T-helper 2 cell treated with Interferon-gamma antibody and Interleukin-4, amounts not matched to agents 100 ng/mL and 5 ng/mL, for 36 hours (primary cell): ENCODE results near the gene POLR1C. TPM values are rescaled to one million over a fixed set of nuclear protein-coding genes. Genes with fewer than 3 reads are reported as not detected.
"Not testable (repeated sequence)": the region's sequence is repeated elsewhere in the genome, so short reads cannot be mapped to it uniquely, and the experiment has no call there.

Experiments used
- intact Hi-C: fragments of 100-400 bp; cut with micrococcal nuclease; formaldehyde crosslinking; loops from one replicate; pipeline ENCODE4 v1.15.1; 2023
- total RNA-seq: library from RNA; stranded (reverse); gene quantifications from 2 replicates; pipeline ENCODE4 v1.2.3, GENCODE V29; 2022

The POLR1C gene
- total RNA-seq, 1 donor from 2014 or later: 43.6 TPM

DNA sequence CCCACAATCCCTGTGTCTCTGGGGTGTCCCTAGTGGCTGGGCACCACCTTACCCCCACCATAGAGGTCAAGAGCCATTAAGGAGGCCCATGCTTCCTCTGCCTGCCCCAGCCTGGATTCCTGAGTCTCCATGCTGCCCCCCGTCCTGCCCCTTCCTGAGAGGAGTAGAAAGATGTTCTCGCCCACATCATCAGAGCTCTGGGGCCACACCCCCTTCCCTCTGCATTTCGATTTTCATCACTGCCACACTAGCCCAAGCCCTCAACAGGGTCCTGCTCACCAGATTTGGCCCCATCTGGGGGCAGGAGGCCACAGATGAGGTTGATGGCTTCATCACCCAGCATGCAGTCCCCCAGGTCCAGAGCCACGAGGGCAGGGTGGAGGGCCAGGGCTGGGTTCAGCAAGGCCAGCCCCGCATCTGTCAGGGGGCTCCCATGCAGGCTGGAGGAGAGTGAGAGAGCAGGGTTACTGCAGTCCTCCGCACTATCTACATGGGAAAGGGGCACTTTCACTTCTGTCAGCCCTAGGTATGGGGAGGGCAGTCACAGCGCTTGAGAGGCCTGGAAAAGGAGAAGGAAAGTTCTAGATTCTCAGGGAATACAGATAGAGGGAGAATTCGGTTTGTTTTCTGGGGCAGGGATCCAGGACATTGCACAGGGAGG is 8.3 kb upstream of the POLR1C start:
- intact Hi-C loops: loop anchor here (5.0 kb wide), 1 partner anchor 121 kb away; no protein-coding TSS in a partner anchor

DNA sequence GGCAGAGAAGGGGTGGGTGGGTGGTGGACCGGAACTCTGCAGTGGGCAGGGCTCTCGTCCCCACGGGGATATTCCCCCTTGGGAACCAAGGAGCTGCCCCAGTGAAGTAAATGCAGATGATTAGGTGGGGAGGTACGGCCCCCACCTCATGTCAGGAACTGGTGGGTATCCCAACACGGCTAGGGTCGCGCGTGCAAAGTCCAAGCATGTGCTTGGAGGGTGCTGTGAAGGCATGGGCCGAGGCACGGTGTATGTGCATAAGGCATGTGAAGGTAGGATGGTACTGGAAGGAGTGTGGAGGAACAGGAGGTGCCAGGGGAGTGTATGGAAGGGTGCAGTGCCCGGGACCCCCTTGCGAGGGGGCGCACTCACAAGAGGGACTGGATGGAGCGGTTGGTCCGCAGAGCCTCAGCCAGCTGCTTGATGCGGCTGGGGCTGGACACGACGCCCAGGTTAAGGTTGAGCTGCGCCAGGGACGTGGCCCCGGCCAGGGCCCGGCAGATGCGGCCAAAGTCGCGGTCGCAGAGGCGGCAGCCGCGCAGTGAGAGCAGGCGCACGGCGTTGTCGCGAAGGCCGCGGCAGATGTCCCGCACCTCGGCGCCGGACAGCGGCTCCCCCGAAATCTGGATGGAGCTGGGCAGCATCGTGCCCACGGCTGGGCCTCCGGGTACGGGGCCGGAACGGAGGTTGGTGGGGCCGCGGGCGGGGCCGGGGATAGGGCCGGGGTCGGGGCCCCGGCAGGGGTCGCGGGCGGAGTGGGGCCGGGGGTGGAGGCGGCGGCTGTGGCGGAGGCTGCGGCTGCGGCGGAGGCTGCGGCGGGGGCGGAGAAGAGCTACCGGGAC is 7.5 kb upstream of the POLR1C start:
- intact Hi-C loops: loop anchor here (5.0 kb wide), 1 partner anchor 122 kb away; no protein-coding TSS in a partner anchor

DNA sequence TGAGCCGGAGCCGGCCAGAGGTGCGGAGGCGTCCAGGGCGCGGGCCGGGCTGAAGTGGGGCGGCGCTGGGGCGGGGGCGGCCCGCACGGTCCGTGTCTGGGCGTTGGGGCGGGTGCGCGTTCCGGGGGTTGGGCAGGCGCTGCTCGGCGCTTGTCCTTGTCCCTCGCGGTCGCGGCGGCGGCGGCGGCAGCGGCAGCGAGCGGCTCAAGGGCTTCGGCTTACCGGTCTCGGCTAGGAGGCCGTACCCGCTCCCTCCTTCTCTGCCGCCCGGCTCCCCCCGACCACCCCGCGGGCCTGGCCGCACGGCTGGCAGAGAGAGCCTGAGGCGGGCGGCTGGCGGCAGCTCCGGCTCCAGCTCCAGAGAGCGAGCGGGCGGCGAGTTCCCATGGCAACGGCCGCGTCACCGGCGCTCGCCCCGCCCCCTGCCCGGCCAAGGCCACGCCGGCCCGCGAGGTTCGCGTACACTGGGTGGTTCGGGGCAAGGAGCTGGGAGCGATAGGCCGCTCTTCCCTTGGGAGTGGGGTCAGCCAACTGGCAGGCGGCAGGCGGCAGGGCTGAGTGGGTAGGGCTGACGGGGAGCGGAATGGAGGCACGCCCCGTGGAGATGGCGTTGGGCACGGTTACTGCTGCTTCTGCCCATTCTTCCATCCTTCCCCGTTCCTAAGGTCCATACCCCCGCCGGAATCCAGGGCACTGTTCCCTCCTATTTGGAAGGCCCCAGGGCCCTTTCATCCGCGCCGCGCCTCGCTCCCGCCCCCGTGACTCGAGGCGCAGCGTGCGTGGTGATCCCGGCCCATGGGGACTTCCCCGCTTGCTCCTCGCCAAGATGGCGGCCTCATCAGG is 6.7 kb upstream of the POLR1C start, which contains the start of gene LRRC73:
Gene LRRC73 (minus strand): TSS at position 363 of the 843 bp plus-strand sequence. CDS start 561 bp downstream, outside the sequence.
- intact Hi-C loops: loop anchor here (5.0 to 10.0 kb wide), 3 partner anchors 123 to 565 kb away; partner anchors contain the start of genes CUL7, KLC4 and MRPL2

DNA sequence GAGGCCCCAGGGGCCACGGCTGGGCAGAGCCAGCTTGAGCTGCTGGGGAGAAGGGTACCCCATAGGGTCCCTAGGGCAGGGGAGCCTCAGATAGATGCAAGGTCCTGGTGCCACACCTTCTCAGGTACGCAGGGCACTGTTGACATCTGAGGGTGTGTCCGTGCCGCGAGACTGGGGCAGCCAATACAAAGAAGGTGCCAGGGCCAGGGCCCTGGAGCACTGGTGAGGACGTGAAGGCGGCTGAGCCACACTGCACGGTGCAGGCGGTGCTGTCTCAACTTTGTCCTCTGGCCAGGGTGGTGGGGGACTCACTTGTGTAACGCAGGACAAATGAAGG is 6.1 kb upstream of the POLR1C start:
- intact Hi-C loops: loop anchor here (10.0 kb wide), 2 partner anchors 456 to 564 kb away; partner anchors contain the start of genes CUL7, KLC4 and MRPL2

GRCh38 chr6:43511824-43512415 is 5.0 kb upstream of the POLR1C start:
- intact Hi-C loops: loop anchor here (10.0 kb wide), 2 partner anchors 457 to 563 kb away; partner anchors contain the start of genes CUL7, KLC4 and MRPL2

DNA sequence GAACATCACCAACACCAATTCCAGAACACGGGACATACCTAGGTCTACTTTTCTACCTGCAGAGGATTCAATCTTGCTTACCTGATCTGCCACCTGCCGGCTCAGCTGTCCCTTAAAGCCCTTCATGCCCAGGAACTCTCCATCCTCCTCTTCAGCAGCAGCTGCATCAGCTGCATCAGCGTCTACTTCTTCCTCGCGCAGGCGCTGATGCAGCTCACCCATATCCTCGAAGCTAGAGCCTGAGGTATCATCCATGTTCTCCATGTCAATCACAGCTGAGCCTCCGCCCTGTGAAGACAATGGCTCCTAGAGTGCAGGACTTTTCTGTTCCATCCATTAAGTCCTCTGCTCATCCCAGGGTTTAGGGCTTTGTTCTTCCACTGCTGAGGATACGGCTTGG is 1.1 kb upstream of the POLR1C start:
- intact Hi-C loops: loop anchor here (2.0 to 10.0 kb wide), 11 partner anchors 39 to 559 kb away; partner anchors contain the start of genes ABCC10, CUL7, DLK2 and GTPBP2

DNA sequence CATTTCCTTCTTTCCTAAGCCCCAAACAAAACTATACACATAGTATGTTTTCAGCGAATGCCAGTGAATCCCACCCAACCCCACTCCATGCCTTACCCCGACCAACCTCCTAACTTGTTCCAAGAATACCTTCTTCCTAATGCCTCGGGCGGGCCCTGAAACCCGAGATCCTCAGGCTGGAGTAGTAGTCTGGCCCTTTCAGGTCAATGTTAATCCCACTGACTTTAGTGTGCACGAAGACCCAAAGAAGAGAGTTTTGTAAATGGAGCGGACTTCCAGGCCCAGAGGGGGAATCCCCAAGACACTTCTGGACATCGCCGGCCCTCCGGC is 557 bp upstream of the POLR1C start:
- intact Hi-C loops: loop anchor here (2.0 to 10.0 kb wide), 11 partner anchors 40 to 558 kb away; partner anchors contain the start of genes ABCC10, CUL7, DLK2 and GTPBP2

DNA sequence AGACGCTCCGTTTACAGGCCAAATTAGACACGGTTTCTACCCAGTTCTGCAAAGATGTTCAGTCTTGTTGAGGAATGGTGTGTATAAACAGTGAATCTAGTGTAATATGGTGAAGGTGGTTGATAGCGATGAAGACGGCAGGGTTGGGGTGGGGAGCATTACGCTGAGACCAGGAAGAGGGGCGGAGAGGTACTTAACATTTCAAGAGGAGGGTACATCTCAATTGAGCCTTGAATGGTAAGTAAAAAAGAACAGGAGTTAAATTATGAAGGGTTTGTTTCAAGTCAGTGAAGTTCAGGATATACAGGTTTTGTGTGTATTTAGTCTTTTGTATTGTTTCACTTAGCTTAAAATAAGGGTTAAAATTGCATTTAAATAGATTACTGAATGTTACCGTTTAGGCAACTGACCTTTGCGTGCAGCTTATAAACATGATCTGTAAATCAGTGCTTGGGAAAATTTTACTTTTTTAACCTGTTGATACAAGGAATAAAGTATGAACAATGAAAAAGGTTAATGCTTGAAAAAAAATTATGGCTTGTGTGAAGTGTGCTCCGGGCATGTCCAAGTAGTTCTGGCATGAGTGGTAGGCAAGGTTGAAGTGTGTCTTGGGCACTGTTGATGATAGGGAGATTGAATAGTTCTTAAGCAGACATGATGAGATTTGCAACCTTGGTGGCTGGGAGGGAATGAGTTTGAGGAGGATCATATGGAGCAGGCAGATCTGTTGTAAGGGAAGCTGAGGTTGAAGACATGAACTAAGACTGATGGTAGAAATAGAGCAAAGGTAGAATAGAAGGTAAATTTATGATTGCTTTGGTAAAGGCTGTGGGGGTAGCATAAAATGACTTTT is 842 bp downstream of the POLR1C start:
- intact Hi-C loops: loop anchor here (2.0 to 10.0 kb wide), 11 partner anchors 41 to 557 kb away; partner anchors contain the start of genes ABCC10, CUL7, DLK2 and GTPBP2

DNA sequence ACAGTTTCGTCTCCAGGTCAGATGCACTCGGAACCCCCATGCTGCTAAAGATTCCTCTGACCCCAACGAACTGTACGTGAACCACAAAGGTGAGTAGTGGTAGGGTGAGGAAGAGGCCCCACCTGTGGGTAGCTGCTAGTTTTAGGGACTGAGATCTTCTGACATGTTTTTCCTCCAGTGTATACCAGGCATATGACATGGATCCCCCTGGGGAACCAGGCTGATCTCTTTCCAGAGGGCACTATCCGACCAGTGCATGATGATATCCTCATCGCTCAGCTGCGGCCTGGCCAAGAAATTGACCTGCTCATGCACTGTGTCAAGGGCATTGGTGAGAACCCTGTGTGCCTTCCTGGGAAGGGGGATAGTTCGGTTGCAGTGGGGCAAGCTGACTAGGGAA is 3.2 kb downstream of the POLR1C start:
- intact Hi-C loops: no loop called here

DNA sequence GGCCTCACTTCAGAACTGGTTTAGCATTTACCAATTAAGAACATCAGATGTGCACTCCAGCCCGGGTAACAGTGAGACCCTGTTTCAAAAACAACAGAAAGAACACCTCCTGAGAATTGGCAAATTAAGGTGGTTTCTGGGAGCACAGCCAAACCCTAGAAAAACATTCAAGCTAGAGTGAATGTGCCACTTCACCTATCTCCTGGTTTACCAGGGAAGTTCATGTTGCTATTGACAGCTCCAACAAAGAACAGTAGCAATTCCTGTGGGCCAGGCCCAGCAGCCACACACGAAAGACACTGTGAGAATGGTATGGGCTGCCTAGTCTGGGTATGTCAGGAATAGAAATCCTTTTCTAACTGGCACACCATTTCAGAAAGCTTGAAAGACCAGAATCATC is 4.9 kb downstream of the POLR1C start:
- intact Hi-C loops: no loop called here

DNA sequence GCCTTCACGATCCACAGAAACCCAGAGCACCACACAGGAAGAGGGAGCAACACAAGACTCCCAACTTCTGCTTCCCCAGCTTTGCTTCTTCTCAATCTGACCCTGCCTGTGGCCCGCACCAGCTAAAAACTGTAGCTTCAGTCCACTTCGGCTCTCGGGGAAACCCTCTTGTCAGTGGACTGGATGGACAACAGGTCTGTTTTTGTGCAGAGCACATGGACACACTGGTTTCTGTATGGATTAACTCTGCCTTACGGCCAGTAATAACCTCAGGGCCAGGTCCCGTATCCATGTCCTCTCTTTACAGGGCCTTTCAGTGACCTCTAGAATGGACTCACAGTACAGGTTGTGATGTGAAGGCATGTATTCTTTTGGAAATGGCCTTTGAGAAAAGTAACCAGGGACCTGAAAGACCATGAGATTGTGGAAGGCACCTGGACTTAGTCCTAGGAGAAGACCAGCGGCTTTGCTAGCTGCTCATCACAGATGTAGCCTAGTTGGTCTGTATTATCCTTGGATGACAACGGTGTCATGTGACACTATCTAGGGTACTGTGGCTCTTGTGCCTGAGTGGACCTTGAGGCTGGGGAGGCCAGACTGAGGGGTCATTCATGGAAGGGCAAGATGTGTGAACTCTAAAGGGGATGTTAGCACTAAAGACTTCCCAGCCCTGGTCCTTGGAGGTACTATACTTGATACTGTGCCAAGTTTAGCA is 5.8 kb downstream of the POLR1C start:
- intact Hi-C loops: no loop called here

DNA sequence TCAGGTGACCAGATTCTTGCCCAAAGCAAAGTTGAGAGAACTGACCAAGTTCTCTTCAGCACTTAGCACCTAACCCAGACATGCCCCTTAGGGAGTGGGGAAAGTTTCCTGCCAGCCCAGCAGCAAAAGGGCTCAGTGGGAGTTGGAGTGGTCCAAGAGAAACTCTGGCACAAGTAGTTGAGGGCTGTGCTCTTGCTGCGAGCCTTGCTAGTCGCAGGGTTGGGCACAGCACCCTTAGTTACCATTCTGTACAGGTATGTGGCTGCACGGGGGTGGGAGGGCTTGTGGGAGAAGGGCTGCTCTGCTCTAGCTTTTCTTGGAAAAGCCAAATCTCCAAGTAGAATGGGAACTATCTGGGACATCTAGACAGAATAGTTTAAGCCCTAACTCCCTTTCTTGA is 6.4 kb downstream of the POLR1C start:
- intact Hi-C loops: no loop called here

GRCh38 chr6:43524483-43524961 is 7.6 kb downstream of the POLR1C start:
- intact Hi-C loops: no loop called here

- intact Hi-C loops: no loop called here
Observed at GRCh38 chr6:43532201-43532600, 15.3 kb downstream of the POLR1C start.

- intact Hi-C loops: not testable (repeated sequence)
Observed at GRCh38 chr6:43538986-43539385, 22.1 kb downstream of the POLR1C start.

DNA sequence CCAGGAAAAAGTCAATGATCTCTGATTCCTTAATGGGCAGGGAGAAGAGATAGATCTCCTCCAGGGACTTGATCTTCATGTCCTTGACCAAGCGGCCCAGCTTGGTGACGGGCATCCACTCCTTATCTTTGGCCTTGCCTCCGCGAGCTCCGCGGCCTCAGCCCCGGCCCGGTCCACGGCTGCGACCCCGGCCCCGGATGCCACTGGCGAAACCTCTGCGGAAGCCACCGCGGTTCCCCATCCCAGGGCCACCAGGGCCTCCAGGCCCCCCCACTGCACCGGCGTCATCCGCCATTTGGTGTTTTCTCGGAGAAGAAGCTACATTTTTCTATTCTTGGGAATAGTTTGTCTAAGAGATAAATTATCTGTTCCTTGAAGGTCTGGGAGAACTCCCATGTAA is 22.5 kb downstream of the POLR1C start:
- intact Hi-C loops: not testable (repeated sequence)

DNA sequence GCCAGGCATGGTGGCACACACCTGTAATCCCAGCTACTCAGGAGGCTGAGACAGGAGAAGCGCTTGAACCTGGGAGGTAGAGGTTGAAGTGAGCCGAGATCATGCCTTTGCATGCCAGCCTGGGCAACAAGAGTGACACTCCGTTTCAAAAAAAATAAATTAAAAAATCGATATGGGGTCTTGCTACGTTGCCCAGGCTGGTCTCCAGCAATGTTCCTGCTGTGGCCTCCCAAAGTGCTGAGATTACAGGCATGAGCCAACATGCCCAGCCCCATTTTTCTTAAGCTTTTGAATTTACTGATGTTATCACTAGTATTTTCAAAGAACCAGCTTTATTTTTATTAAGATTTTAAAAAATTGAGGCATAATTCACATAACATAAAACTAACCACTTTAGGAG is 23.6 kb downstream of the POLR1C start:
- intact Hi-C loops: no loop called here

DNA sequence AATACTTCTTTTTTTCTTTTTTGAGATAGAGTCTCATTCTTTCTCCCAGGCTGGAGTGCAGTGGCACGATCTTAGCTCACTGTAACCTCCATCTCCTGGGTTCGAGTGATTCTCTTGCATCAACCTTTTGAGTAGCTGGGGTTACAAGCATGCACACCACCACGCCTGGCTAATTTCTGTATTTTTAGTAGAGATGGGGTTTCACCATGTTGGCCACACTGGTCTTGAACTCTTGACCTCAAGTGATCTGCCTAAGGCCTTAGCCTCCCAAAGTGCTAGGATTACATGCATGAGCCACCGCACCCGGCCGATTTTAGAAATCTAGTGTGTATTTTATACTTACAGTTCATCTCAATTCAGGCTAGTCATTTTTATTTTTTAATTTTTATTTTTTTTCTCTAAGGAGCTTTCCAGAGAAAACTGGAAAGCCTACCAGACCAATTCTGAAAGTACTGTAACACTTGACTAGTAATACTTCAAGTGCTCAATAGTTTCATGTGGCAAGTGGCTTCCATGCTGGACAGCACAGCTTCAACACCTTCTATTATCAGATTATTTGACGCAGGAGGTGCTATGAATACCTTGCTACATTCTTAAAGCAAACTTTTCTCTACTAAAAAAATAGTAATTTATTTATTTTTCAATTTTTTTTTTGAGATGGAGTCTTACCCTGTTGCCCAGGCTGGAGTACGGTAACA is 25.0 kb downstream of the POLR1C start:
- intact Hi-C loops: no loop called here
